ENCODE data around the gene SNAPIN. TPM values are rescaled to one million over a fixed set of nuclear protein-coding genes. Genes with fewer than 3 reads are reported as not detected.

The SNAPIN gene
- total RNA-seq, 6 experiments from 2014 or later, result 14.6 to 33.2 (median 18.0) TPM

GRCh38 chr1:153649137-153649862 is 9.2 kb upstream of the SNAPIN start:
- no peaks in the 10 kb centered on the region for H3K9me3 ChIP-seq
- peaks cover 0 to 24% (median 17%) of the 10 kb centered on the region in 4 donors for H3K36me3 ChIP-seq
- H3K27me3 ChIP-seq, result no peaks in the 10 kb centered on the region
- DNase-seq, result peak in 1 of 3 donors; percentile 45
- H3K4me1 ChIP-seq, result peaks cover 0 to 17% (median 8%) of the 10 kb centered on the region in 4 donors
- H3K27ac ChIP-seq, result no peak overlapping the region
- no peak for TF ChIP-seq POLR2A (IDR thresholded peaks at IDR 0.05)
- no peak for TF ChIP-seq CTCF (IDR thresholded peaks at IDR 0.05)
- peak in 3 of 4 donors; percentile 5 to 23 (median 7) for ATAC-seq
- WGBS (ENCODE audit: insufficient coverage, low coverage, low lambda C conversion rate, missing lambda C conversion rate), result 4% methylated on average over 2 of the region's 3 CpGs
- no peak overlapping the region for H3K4me3 ChIP-seq
- intact Hi-C loops (cut with DNase I), result loop anchor here in 1 of 2 donors (10.0 kb wide), 1 partner anchor 74 kb away; no protein-coding TSS in a partner anchor

GRCh38 chr1:153649863-153650235 is 8.7 kb upstream of the SNAPIN start:
- Histone ChIP-seq H3K4me1 (peaks cover 0 to 13% (median 6%) of the 10 kb centered on the region in 4 donors), H3K36me3 (peaks cover 0 to 19% (median 14%) of the 10 kb centered on the region in 4 donors), H3K27ac (no peak overlapping the region), H3K9me3 (no peaks in the 10 kb centered on the region), H3K27me3 (no peaks in the 10 kb centered on the region), H3K4me3 (no peak overlapping the region)
- intact Hi-C loops (cut with DNase I), result loop anchor here in 1 of 2 donors (10.0 kb wide), 1 partner anchor 75 kb away; no protein-coding TSS in a partner anchor
- TF ChIP-seq CTCF (IDR thresholded peaks at IDR 0.05) (no peak), POLR2A (IDR thresholded peaks at IDR 0.05) (no peak)
- 50% methylated on average over 2 of the region's 2 CpGs for WGBS (ENCODE audit: insufficient coverage, low coverage, low lambda C conversion rate, missing lambda C conversion rate)
- ATAC-seq (peak; percentile 90 to 94 (median 93)), DNase-seq (peak; percentile 84 to 93 (median 93))

- DNase-seq (no peak), ATAC-seq (no peak)
- H3K9me3 ChIP-seq, result no peaks in the 10 kb centered on the region
- H3K27me3 ChIP-seq, result no peaks in the 10 kb centered on the region
- no peak overlapping the region for H3K27ac ChIP-seq
- H3K4me1 ChIP-seq, result peaks cover 0 to 13% (median 6%) of the 10 kb centered on the region in 4 donors
- no peak overlapping the region for H3K4me3 ChIP-seq
- 100% methylated on average over 1 of the region's 1 CpG for WGBS (ENCODE audit: insufficient coverage, low coverage, low lambda C conversion rate, missing lambda C conversion rate)
- TF ChIP-seq POLR2A (IDR thresholded peaks at IDR 0.05), result no peak
- TF ChIP-seq CTCF (IDR thresholded peaks at IDR 0.05), result no peak
- H3K36me3 ChIP-seq, result peaks cover 0 to under 1% (median 0%) of the 10 kb centered on the region in 4 donors
- intact Hi-C loops (cut with DNase I), result no loop called here
These were observed 6.7 kb upstream of the SNAPIN start for GRCh38 chr1:153651771-153652170.

GRCh38 chr1:153652805-153653500 is 5.5 kb upstream of the SNAPIN start:
- WGBS (ENCODE audit: insufficient coverage, low coverage, low lambda C conversion rate, missing lambda C conversion rate), result 48% methylated on average over 3 of the region's 3 CpGs
- H3K27ac ChIP-seq, result no peak overlapping the region
- intact Hi-C loops (cut with DNase I), result no loop called here
- no peak for DNase-seq
- no peaks in the 10 kb centered on the region for H3K36me3 ChIP-seq
- peak; percentile 15 to 41 (median 28) for ATAC-seq
- peaks cover 0 to 13% (median 7%) of the 10 kb centered on the region in 4 donors for H3K4me1 ChIP-seq
- no peaks in the 10 kb centered on the region for H3K9me3 ChIP-seq
- no peaks in the 10 kb centered on the region for H3K27me3 ChIP-seq
- TF ChIP-seq CTCF (IDR thresholded peaks at IDR 0.05), result no peak
- no peak for TF ChIP-seq POLR2A (IDR thresholded peaks at IDR 0.05)
- H3K4me3 ChIP-seq, result no peak overlapping the region

All from right lobe of liver (tissue), 6 donors.